Measurements from ENCODE around the gene GOLGB1. TPM values are rescaled to one million over a fixed set of nuclear protein-coding genes. Genes with fewer than 3 reads are reported as not detected.

GOLGB1 gene
- polyA plus RNA-seq, 3 donors, result 1.2 to 7.1 (median 1.7) TPM

GRCh38 chr3:121740896-121741295, 8.6 kb downstream of the GOLGB1 start:
- Histone ChIP-seq H3K9me3 (replicated peaks in 1 of 2; ENCODE audit: control insufficient read depth in 1 of 2, insufficient read depth in 1 of 2, low read length in 2 of 2) (no peaks in the 10 kb centered on the region), H3K4me1 (ENCODE audit: control insufficient read depth in 1 of 2, insufficient read depth in 2 of 2, low read length in 2 of 2) (no peaks in the 10 kb centered on the region), H3K9ac (ENCODE audit: insufficient read depth, low read length, poor library complexity, severe bottlenecking) (no peak overlapping the region), H3K27me3 (ENCODE audit: control insufficient read depth in 2 of 2, insufficient read depth in 2 of 2, low read length in 2 of 2) (no peaks in the 10 kb centered on the region), H3K79me2 (ENCODE audit: insufficient read depth, low read length) (peaks cover 86% of the 10 kb centered on the region), H2AFZ (ENCODE audit: insufficient read depth, low read depth, low read length, poor library complexity, severe bottlenecking) (no peak overlapping the region), H3K36me3 (replicated peaks in 1 of 2; ENCODE audit: control insufficient read depth in 1 of 2, insufficient read depth in 2 of 2, low read length in 2 of 2) (peaks cover 0 to 17% of the 10 kb centered on the region in 2 donors), H3K27ac (ENCODE audit: low read depth in 1 of 2, low read length in 2 of 2) (no peak overlapping the region), H3K4me2 (replicated peaks; ENCODE audit: extremely low read depth, low read length, poor library complexity, severe bottlenecking) (no peak overlapping the region), H3K4me3 (replicated peaks in 1 of 3; ENCODE audit: low read depth in 2 of 3, low read length in 3 of 3) (no peak overlapping the region), H4K20me1 (ENCODE audit: insufficient read depth, low read length) (peaks cover 50% of the 10 kb centered on the region)
- Mint-ChIP-seq H3K9me3 (peaks cover 0 to 10% (median 5%) of the 10 kb centered on the region in 7 donors), H3K36me3 (peaks cover 23 to 36% of the 10 kb centered on the region in 2 donors), H3K27ac (no peak overlapping the region), H3K4me3 (no peak overlapping the region), H3K4me1 (peaks cover 5% of the 10 kb centered on the region), H3K27me3 (ENCODE audit: low read depth in 3 of 3) (no peaks in the 10 kb centered on the region)
- DNase-seq, result no peak
- TF ChIP-seq CTCF (IDR thresholded peaks at IDR 0.05), result no peak
- no CpG with 5 or more reads among the region's 2 CpGs for WGBS (ENCODE audit: insufficient coverage)
- intact Hi-C loops (cut with micrococcal nuclease), result loop anchor here (10.0 kb wide), 3 partner anchors 76 to 514 kb away; partner anchors contain the start of genes HCLS1 (in 2 of the 2), EAF2 (in 1 of the 2) and IQCB1 (in 1 of the 2)

- peaks cover 55% of the 10 kb centered on the region for H4K20me1 ChIP-seq (ENCODE audit: insufficient read depth, low read length)
- Mint-ChIP-seq H3K4me1 (peaks cover 5% of the 10 kb centered on the region), H3K27ac (no peak overlapping the region)
Observed at GRCh38 chr3:121739902-121740301, 9.6 kb downstream of the GOLGB1 start.

More at GRCh38 chr3:121739902-121740301, 9.6 kb downstream of the GOLGB1 start:
- Histone ChIP-seq H3K27ac (ENCODE audit: low read depth in 1 of 2, low read length in 2 of 2) (no peak overlapping the region), H3K79me2 (ENCODE audit: insufficient read depth, low read length) (peaks cover 86% of the 10 kb centered on the region), H3K4me1 (ENCODE audit: control insufficient read depth in 1 of 2, insufficient read depth in 2 of 2, low read length in 2 of 2) (no peaks in the 10 kb centered on the region), H3K4me2 (replicated peaks; ENCODE audit: extremely low read depth, low read length, poor library complexity, severe bottlenecking) (no peak overlapping the region), H3K36me3 (replicated peaks in 1 of 2; ENCODE audit: control insufficient read depth in 1 of 2, insufficient read depth in 2 of 2, low read length in 2 of 2) (peaks cover 0 to 17% of the 10 kb centered on the region in 2 donors), H3K9me3 (replicated peaks in 1 of 2; ENCODE audit: control insufficient read depth in 1 of 2, insufficient read depth in 1 of 2, low read length in 2 of 2) (no peaks in the 10 kb centered on the region), H3K4me3 (replicated peaks in 1 of 3; ENCODE audit: low read depth in 2 of 3, low read length in 3 of 3) (no peak overlapping the region), H2AFZ (ENCODE audit: insufficient read depth, low read depth, low read length, poor library complexity, severe bottlenecking) (no peak overlapping the region), H3K9ac (ENCODE audit: insufficient read depth, low read length, poor library complexity, severe bottlenecking) (no peak overlapping the region), H3K27me3 (ENCODE audit: control insufficient read depth in 2 of 2, insufficient read depth in 2 of 2, low read length in 2 of 2) (no peaks in the 10 kb centered on the region)
- no peaks in the 10 kb centered on the region for H3K27me3 Mint-ChIP-seq (ENCODE audit: low read depth in 3 of 3)
- peaks cover 24 to 38% of the 10 kb centered on the region in 2 donors for H3K36me3 Mint-ChIP-seq
- intact Hi-C loops (cut with micrococcal nuclease), result loop anchor here (10.0 kb wide), 3 partner anchors 75 to 515 kb away; partner anchors contain the start of genes HCLS1 (in 2 of the 2), EAF2 (in 1 of the 2) and IQCB1 (in 1 of the 2)
- H3K9me3 Mint-ChIP-seq, result peaks cover 0 to 10% (median 5%) of the 10 kb centered on the region in 7 donors
- no peak for DNase-seq
- no peak for TF ChIP-seq CTCF (IDR thresholded peaks at IDR 0.05)
- H3K4me3 Mint-ChIP-seq, result no peak overlapping the region
